H1 (cell line): ENCODE results near the gene KARS1. TPM values are rescaled to one million over a fixed set of nuclear protein-coding genes. Genes with fewer than 3 reads are reported as not detected.

ENCODE experiments used
- CTCF ChIA-PET: fragments of 300-600 bp; sonication (Branson Sonifier 250); formaldehyde crosslinking; loops from one replicate; lab custom pipeline; 2021; ENCODE audit not compliant: partially characterized antibody; lab: Charles Lee
- POLR2A ChIA-PET: fragments of 300-600 bp; sonication (Branson Sonifier 250); formaldehyde crosslinking; loops from one replicate; lab custom pipeline; 2021; ENCODE audit warnings: inconsistent platforms; ENCODE audit not compliant: partially characterized antibody; lab: Charles Lee
- DNase-seq, 2 experiments: peaks; one replicate each; pipeline versions ENCODE4 v3.0.0 to v3.0.0-alpha.2; 2010 to 2022; ENCODE audit warnings: low spot score in 2 of 2, low read depth in 1 of 2, mixed read lengths in 1 of 2
- FAIRE-seq: peaks from 2 replicates; lab custom pipeline; 2011; peaks lifted over from hg19 to GRCh38; lab: Jason Lieb, UNC
- H2AFZ ChIP-seq: 2 replicates; pipeline ENCODE4 v1.8.1; 2012; ENCODE audit warnings: low read length, inconsistent platforms
- H2AK5ac ChIP-seq: 2 replicates; pipeline ENCODE4 v1.6.1; 2013; ENCODE audit warnings: low read depth, low read length
- H2BK120ac ChIP-seq: replicated peaks from 2 replicates; pipeline ENCODE3; 2013; ENCODE audit warnings: low read depth, low read length, inconsistent platforms
- H2BK12ac ChIP-seq: 2 replicates; pipeline ENCODE4 v1.6.1; 2013; ENCODE audit warnings: low read depth, low read length
- H2BK15ac ChIP-seq: 2 replicates; pipeline ENCODE4 v1.6.1; 2013; ENCODE audit warnings: low read length
- H2BK20ac ChIP-seq: 2 replicates; pipeline ENCODE4 v1.6.1; 2013; ENCODE audit warnings: low read length
- H2BK5ac ChIP-seq: 2 replicates; pipeline ENCODE4 v1.6.1; 2013; ENCODE audit warnings: low read depth, low read length
- H3K14ac ChIP-seq: 2 replicates; pipeline ENCODE4 v1.6.1; 2013; ENCODE audit warnings: inconsistent platforms; ENCODE audit not compliant: insufficient read length
- H3K18ac ChIP-seq: 2 replicates; pipeline ENCODE4 v1.6.1; 2013; ENCODE audit warnings: low read length; ENCODE audit errors: extremely low read depth
- H3K23ac ChIP-seq: 2 replicates; pipeline ENCODE4 v1.6.1; 2013; ENCODE audit warnings: inconsistent platforms; ENCODE audit not compliant: insufficient read length
- H3K23me2 ChIP-seq: 2 replicates; pipeline ENCODE4 v1.6.1; 2013; ENCODE audit warnings: low read depth, low read length
- H3K27ac ChIP-seq: 2 replicates; pipeline ENCODE4 v1.6.1; 2011; ENCODE audit warnings: low read depth, low read length, inconsistent platforms
- H3K27me3 ChIP-seq, 4 experiments: replicated peaks in 1 of 4; 1 replicate in 1 of 4; 2 replicates in 3 of 4; pipeline versions ENCODE4 v1.6.1 to v1.8.1; 2011 to 2013; ENCODE audit warnings: low read length in 3 of 4, mild to moderate bottlenecking in 3 of 4, inconsistent platforms in 2 of 4, mixed read lengths in 2 of 4, moderate library complexity in 1 of 4; ENCODE audit not compliant: control insufficient read depth in 3 of 4, insufficient read depth in 3 of 4; ENCODE audit errors: extremely low read depth in 1 of 4
- H3K36me3 ChIP-seq, 4 experiments: 2 replicates each; pipeline versions ENCODE4 v1.6.1 to v1.8.1; 2011 to 2013; ENCODE audit warnings: mild to moderate bottlenecking in 4 of 4, low read length in 3 of 4, moderate library complexity in 2 of 4, control low read depth in 1 of 4, inconsistent platforms in 1 of 4; ENCODE audit not compliant: insufficient read depth in 4 of 4, control insufficient read depth in 2 of 4
- H3K4ac ChIP-seq: replicated peaks from 2 replicates; pipeline ENCODE3; 2013; ENCODE audit warnings: low read length, low read depth, mixed read lengths, inconsistent platforms; ENCODE audit not compliant: insufficient read length
- H3K4me1 ChIP-seq, 4 experiments: replicated peaks in 1 of 4; 1 replicate in 1 of 4; 2 replicates in 3 of 4; pipeline versions ENCODE4 v1.6.1 to v1.8.1; 2011 to 2013; ENCODE audit warnings: low read length in 3 of 4, inconsistent platforms in 2 of 4, mixed read lengths in 1 of 4; ENCODE audit not compliant: insufficient read depth in 4 of 4, control insufficient read depth in 3 of 4
- H3K4me2 ChIP-seq, 2 experiments: 2 replicates each; pipeline versions ENCODE4 v1.6.1 to v1.8.1; 2011 to 2013; ENCODE audit warnings: low read depth in 2 of 2, low read length in 2 of 2, control low read depth in 1 of 2, inconsistent platforms in 1 of 2, mild to moderate bottlenecking in 1 of 2; ENCODE audit not compliant: insufficient read depth in 1 of 2
- H3K4me3 ChIP-seq, 4 experiments: fragments of 200-600, 300-600 bp in 1 of 4; sonication (generic), shearing (Covaris generic), sonication (Bioruptor Twin) in 1 of 4; 2 replicates each; pipeline versions ENCODE4 v1.5.1 to v1.8.1; 2011 to 2016; ENCODE audit warnings: low read length in 4 of 4, low read depth in 3 of 4, control low read depth in 2 of 4, inconsistent platforms in 2 of 4, mild to moderate bottlenecking in 2 of 4, mixed read lengths in 1 of 4, moderate library complexity in 1 of 4; ENCODE audit not compliant: insufficient read depth in 2 of 4; ENCODE audit errors: extremely low read depth in 1 of 4
- H3K56ac ChIP-seq: replicated peaks from 2 replicates; pipeline ENCODE3; 2013; ENCODE audit warnings: low read depth, mild to moderate bottlenecking, mixed read lengths, low read length, inconsistent platforms; ENCODE audit not compliant: insufficient read length
- H3K79me1 ChIP-seq: 2 replicates; pipeline ENCODE4 v1.6.1; 2013; ENCODE audit warnings: low read depth, low read length, control low read depth
- H3K79me2 ChIP-seq, 2 experiments: 2 replicates each; pipeline versions ENCODE4 v1.6.1 to v1.8.1; 2012 to 2013; ENCODE audit warnings: low read length in 2 of 2, mild to moderate bottlenecking in 2 of 2, inconsistent platforms in 1 of 2; ENCODE audit not compliant: insufficient read depth in 2 of 2, control insufficient read depth in 1 of 2
- H3K9ac ChIP-seq, 4 experiments: replicated peaks in 1 of 4; 1 replicate in 1 of 4; 2 replicates in 3 of 4; pipeline versions ENCODE4 v1.6.1 to v1.8.1; 2011 to 2013; ENCODE audit warnings: low read depth in 3 of 4, low read length in 3 of 4, control low read depth in 2 of 4, mild to moderate bottlenecking in 2 of 4, moderate library complexity in 2 of 4, inconsistent platforms in 1 of 4; ENCODE audit errors: extremely low read depth in 1 of 4
- H3K9me3 ChIP-seq, 2 experiments: 2 replicates each; pipeline versions ENCODE4 v1.6.1 to v1.8.1; 2012 to 2013; ENCODE audit warnings: mild to moderate bottlenecking in 2 of 2, moderate library complexity in 2 of 2, control low read depth in 1 of 2, inconsistent platforms in 1 of 2, low read depth in 1 of 2, low read length in 1 of 2, mixed read lengths in 1 of 2; ENCODE audit not compliant: insufficient read depth in 2 of 2
- H4K20me1 ChIP-seq, 2 experiments: replicated peaks in 1 of 2; 2 replicates each; pipeline versions ENCODE3 to v1.8.1; 2011 to 2013; ENCODE audit warnings: inconsistent platforms in 2 of 2, low read length in 2 of 2, mild to moderate bottlenecking in 1 of 2; ENCODE audit not compliant: insufficient read depth in 2 of 2, control insufficient read depth in 1 of 2
- H4K5ac ChIP-seq: 2 replicates; pipeline ENCODE4 v1.6.1; 2013; ENCODE audit warnings: low read length, low read depth, mixed read lengths, inconsistent platforms; ENCODE audit not compliant: insufficient read length
- H4K8ac ChIP-seq: 2 replicates; pipeline ENCODE4 v1.8.0; 2013; ENCODE audit warnings: mild to moderate bottlenecking, moderate library complexity, low read length, inconsistent platforms; ENCODE audit not compliant: insufficient read depth; ENCODE audit errors: extremely low read depth
- H4K91ac ChIP-seq: replicated peaks from 2 replicates; pipeline ENCODE3; 2013; ENCODE audit warnings: low read length, mixed read lengths, inconsistent platforms; ENCODE audit not compliant: insufficient read length
- GTF2F1 ChIP-seq: IDR thresholded peaks from 2 replicates; pipeline ENCODE4 v1.6.1; 2012; ENCODE audit warnings: low read depth, low read length, improper control_type of control experiment, borderline replicate concordance
- POLR2A ChIP-seq, 2 experiments: IDR thresholded peaks; 1 replicate in 1 of 2; 2 replicates in 1 of 2; pipeline ENCODE4 v1.6.1; 2011; ENCODE audit warnings: low read depth in 2 of 2, low read length in 2 of 2, mild to moderate bottlenecking in 2 of 2; ENCODE audit errors: control extremely low read depth in 1 of 2
- ZNF274 ChIP-seq: IDR thresholded peaks from 2 replicates; pipeline ENCODE4 v1.7.0; 2012; ENCODE audit warnings: low read length, borderline replicate concordance; ENCODE audit errors: extremely low read depth
- WGBS, 2 experiments: shearing (Covaris generic) in 1 of 2; methylation state at CpG; one replicate each; pipeline versions ENCODE4 v1.1.6 to v1.1.7; 2013 to 2015; ENCODE audit warnings: low lambda C conversion rate in 2 of 2, mixed read lengths in 2 of 2, inconsistent platforms in 1 of 2, low coverage in 1 of 2, missing lambda C conversion rate in 1 of 2; ENCODE audit not compliant: insufficient replicate concordance in 2 of 2, insufficient coverage in 1 of 2, insufficient read length in 1 of 2; ENCODE audit errors: extremely low coverage in 1 of 2, missing lambda C conversion rate in 1 of 2; 5-methylcytosine and 5-hydroxymethylcytosine counted together
- polyA plus RNA-seq, 7 experiments: library from polyadenylated mRNA; depleted of rRNA in 3 of 7; stranded (reverse) in 5 of 7; unstranded in 2 of 7; fragments of >200 nt in 5 of 7; fragments of 200-250 nt in 2 of 7; gene quantifications; 1 replicate in 5 of 7; 2 replicates in 1 of 7; 4 replicates in 1 of 7; pipeline versions ENCODE4 v1.2.1 to v1.2.3, GENCODE V29; 2011 to 2013; ENCODE audit warnings: missing spikeins in 2 of 7, mixed read lengths in 2 of 7
- total RNA-seq: library from RNA; stranded (reverse); fragmentation: NEBNext Ultra II Directional; extraction: Animal tissue kit (Norgen Biotek cat#: 25700); gene quantifications from 2 replicates; pipeline ENCODE4 v1.2.1, GENCODE V29; 2021

Gene KARS1
- total and polyA plus RNA-seq, 2 of the 8 experiments (the other 6 are each of a cell fraction or from before 2014, with no cell fraction given): 97.5 to 221 TPM

DNA sequence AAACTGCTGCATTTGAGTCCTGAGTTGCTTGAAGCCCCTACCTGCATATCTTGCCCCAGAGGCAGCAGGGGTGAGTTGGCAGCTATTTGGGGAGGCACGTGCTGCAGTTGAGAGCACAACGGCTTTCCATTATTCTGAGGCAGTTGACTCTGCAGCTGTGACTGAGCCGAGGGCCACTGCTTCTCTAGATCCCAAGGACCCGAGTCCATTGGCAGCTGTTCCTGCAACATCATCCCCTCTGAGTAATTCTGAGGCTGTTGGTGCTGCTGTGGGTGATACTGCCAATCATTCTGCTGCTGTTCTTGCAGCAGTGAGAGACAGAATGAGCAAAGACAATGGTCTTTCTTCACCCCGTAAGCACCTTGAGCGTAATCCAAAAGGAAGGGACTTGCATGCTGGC lies 12.9 kb upstream of the KARS1 start:
- Histone ChIP-seq H3K9me3 (no peaks in the 10 kb centered on the region), H2BK20ac (no peak overlapping the region), H2AFZ (no peak overlapping the region), H3K4ac (no peak overlapping the region), H4K91ac (no peak overlapping the region), H3K79me1 (no peaks in the 10 kb centered on the region), H2AK5ac (no peak overlapping the region), H4K5ac (no peak overlapping the region), H4K20me1 (peaks cover 0 to 2% of the 10 kb centered on the region in 2 experiments), H3K27me3 (no peaks in the 10 kb centered on the region), H3K9ac (no peak overlapping the region), H3K4me1 (no peaks in the 10 kb centered on the region), H2BK15ac (no peak overlapping the region), H3K23me2 (no peaks in the 10 kb centered on the region), H3K79me2 (no peaks in the 10 kb centered on the region), H3K4me3 (no peak overlapping the region), H3K14ac (no peak overlapping the region), H2BK12ac (no peak overlapping the region), H3K23ac (no peak overlapping the region), H3K36me3 (peaks cover 0 to 26% (median 12%) of the 10 kb centered on the region in 4 experiments; a peak in 7 of 8 replicates), H3K4me2 (no peak overlapping the region), H3K56ac (no peak overlapping the region), H3K18ac (no peak overlapping the region), H3K27ac (no peak overlapping the region), H2BK120ac (no peak overlapping the region), H4K8ac (no peak overlapping the region), H2BK5ac (no peak overlapping the region)
- WGBS, 2 experiments: 89% methylated on average over 6 of the region's 6 CpGs; no CpG with 5 or more reads in 1 of the 2 experiments
- no peak for TF ChIP-seq POLR2A (IDR thresholded peaks at IDR 0.05; ENCODE audit: control extremely low read depth in 1 of 2, low read depth in 2 of 2, low read length in 2 of 2)
- TF ChIP-seq GTF2F1: no peak
- TF ChIP-seq ZNF274: no peak
- DNase-seq: no peak
- CTCF ChIA-PET: interaction anchor here (0.7 to 1.9 kb wide), 3 partner anchors 12 to 1511 kb away, joined by 3 to 7 read pairs (median 4); no protein-coding TSS in a partner anchor
- no peak for FAIRE-seq
- POLR2A ChIA-PET: interaction anchor here (0.8 kb wide), 1 partner anchor 12 kb away, joined by 3 read pairs; the partner anchor contains the start of genes KARS1 and TERF2IP
